Activated CD8-positive, alpha-beta memory T cell treated with anti-CD3 and anti-CD28 coated beads, Interleukin-2, amount 50 U/mL, for 24 hours (primary cell): ENCODE measurements around the gene OR51B5.
"Not testable (repeated sequence)": the region's sequence is repeated elsewhere in the genome, so short reads cannot be mapped to it uniquely, and the experiment has no call there.

Source experiments
- DNase-seq: peaks from one replicate; pipeline ENCODE4 v3.0.0-alpha.2; 2020; ENCODE audit errors: extremely low read depth

OR51B5 gene, protein sequence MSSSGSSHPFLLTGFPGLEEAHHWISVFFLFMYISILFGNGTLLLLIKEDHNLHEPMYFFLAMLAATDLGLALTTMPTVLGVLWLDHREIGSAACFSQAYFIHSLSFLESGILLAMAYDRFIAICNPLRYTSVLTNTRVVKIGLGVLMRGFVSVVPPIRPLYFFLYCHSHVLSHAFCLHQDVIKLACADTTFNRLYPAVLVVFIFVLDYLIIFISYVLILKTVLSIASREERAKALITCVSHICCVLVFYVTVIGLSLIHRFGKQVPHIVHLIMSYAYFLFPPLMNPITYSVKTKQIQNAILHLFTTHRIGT

DNA sequence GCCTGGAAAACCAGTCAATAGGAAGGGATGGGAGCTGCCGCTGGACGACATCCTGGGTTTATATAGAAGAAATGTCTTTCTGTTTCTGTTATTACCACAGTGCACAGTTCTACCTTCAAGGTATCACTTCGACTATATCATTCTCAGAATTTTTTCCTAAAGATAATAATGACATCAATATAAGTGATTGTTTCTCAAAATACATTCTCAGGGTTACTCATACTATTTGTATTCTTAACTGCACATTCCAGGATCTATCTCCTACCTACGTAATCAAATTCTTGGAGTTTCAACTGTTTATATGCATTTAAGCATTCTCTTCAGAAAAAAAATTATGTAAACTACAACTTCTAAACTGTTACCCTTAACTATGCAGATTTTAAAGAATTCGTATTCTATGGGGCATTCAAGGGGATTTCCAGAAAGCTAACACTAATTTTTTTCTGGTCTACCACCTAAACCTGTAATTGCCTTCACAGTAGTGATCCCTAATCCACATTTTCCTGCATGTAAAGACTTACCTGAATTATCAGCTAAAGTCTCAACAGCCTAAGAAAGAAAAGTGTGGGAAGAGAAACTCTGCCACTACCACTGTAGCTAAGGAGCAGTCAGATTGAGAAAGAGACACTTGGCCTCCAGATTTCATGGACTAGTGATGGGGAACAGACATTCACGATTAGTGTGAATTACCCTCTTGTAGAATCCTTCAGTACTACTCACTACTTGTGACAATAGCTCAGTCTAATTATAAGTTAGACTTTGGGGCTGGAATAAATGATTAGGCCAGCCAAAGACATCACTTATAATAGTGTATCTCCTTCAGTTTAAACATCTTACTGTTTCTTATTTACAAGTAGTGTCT is at the start of gene OR51B5:
Gene OR51B5 (minus strand): TSS at position 51 of the 862 bp plus-strand sequence. CDS start 0 bp downstream, at position 51.
- DNase-seq: no peak

- no peak for DNase-seq
These were observed 46.9 kb upstream of the OR51B5 start for GRCh38 chr11:5390210-5390609.

GRCh38 chr11:5384335-5384734 is 41.0 kb upstream of the OR51B5 start:
- no peak for DNase-seq

GRCh38 chr11:5383576-5383975 is 40.3 kb upstream of the OR51B5 start, which contains the start of gene OR51M1:
TSS of gene OR51M1 (plus strand) at chr11:5383812. CDS start at chr11:5389399, 5,587 bp downstream.
- no peak for DNase-seq

DNA sequence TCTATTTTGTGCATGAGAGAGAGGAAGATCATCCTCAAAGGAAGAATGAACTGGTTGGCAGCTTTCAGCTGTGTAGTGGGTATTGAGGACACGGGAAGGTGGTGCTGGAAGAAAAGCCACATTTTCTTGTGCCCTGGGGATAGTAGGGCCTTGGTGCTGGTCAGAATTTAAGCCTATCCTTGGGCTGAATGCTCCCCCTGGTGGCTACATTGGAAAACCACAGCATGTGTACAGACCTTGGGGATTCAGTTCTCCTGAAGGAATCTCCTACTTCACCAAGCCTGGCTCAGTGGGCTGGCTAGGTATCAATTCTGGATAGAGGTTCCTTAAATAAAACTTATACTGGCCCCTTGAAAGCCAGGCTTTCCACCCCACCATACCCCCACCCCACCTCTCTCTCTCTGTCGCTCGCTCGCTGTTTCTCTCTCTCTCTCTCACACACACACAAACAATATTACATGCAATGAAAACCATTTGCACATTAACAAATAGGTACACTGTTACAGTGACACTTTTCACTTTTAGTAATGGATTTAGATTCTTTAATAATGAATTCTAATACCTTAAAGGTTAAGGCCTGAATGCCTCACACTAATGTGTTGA is 37.5 kb upstream of the OR51B5 start:
- no peak for DNase-seq

DNA sequence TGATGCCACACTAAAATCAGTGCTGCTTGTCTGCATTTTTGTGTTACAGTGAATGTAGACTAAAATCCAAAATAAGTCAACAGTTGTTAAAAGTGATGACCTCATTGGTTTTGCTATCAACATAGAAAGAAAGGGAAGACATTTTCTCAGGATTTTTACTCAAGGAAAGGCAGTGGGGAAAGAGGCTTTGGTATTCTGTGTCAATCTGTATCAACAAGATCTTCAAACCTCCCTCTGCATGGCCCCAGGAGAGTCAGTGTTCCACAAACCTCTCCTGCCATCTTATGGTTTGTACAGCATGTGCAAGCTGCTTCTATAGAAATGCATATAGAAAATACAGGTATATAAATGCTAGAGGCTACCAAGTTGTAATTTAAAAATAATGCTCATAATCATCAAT is 26.5 kb upstream of the OR51B5 start:
- DNase-seq: no peak

- no peak for DNase-seq
These were observed 25.2 kb upstream of the OR51B5 start for GRCh38 chr11:5368502-5369043.

GRCh38 chr11:5367448-5368074 is 24.2 kb upstream of the OR51B5 start:
- DNase-seq: no peak

- no peak for DNase-seq
These were observed 23.5 kb upstream of the OR51B5 start for GRCh38 chr11:5366856-5367255.

GRCh38 chr11:5366365-5366764 is 23.0 kb upstream of the OR51B5 start:
- DNase-seq: not testable (repeated sequence)

DNA sequence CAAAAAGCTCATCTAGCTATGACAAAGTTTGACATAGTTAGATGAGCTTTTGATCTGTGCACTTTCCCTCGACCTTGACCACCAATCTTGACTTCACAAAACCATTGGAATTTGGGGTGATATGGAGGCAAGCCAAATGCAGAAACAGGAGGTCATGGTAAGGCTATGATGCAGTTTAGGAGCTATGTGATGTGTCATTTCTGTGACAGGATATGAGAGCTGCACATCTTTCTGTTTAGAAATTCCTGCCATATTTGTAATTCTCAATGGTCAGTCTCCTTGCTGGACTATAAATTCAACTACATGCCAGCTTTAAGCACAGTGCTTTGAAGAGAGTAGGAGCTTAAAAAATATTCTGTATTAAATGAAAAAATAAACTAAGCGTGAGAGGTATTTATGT is 20.9 kb upstream of the OR51B5 start:
- no peak for DNase-seq

GRCh38 chr11:5363679-5364078 is 20.4 kb upstream of the OR51B5 start:
- no peak for DNase-seq

GRCh38 chr11:5362017-5362625 is 18.8 kb upstream of the OR51B5 start:
- no peak for DNase-seq

- not testable (repeated sequence) for DNase-seq
These were observed 12.7 kb upstream of the OR51B5 start for GRCh38 chr11:5356031-5356430.

- DNase-seq: no peak
These were observed 7.9 kb upstream of the OR51B5 start, which contains the start of gene OR51B6 for GRCh38 chr11:5351208-5351607. TSS of gene OR51B6 (plus strand) at chr11:5351508. CDS start at chr11:5351508, 0 bp downstream.

GRCh38 chr11:5349550-5349949 is 6.2 kb upstream of the OR51B5 start:
- DNase-seq: no peak

- DNase-seq: no peak
These were observed 5.3 kb upstream of the OR51B5 start for GRCh38 chr11:5348551-5349194.

- DNase-seq: no peak
These were observed 2.5 kb upstream of the OR51B5 start for GRCh38 chr11:5345831-5346230.

- no peak for DNase-seq
These were observed 3.5 kb downstream of the OR51B5 start for GRCh38 chr11:5339771-5340322.

DNA sequence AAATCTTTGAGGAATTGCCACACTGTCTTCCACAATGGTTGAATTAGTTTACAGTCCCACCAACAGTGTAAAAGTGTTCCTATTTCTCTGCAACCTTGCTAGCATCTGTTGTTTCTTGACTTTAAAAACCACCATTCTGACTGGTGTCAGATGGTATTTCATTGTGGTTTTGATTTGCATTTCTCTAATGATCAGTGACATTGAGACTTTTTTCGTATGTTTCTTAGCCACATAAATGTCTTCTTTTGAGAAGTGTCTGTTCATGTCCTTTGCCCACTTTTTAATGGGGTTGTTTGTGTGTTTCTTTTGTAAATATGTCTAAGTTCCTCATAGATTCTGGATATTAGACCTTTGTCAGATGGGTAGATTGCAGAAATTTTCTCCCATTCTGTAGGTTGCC is 6.1 kb downstream of the OR51B5 start:
- DNase-seq: not testable (repeated sequence)
